HG02610 (cell line): ENCODE results near the gene TAF15.

Source experiments
- ATAC-seq: cut with Tn5 transposase; IDR thresholded peaks from one replicate; pipeline ENCODE4 v1.9.1; 2021; ENCODE audit warnings: mild to moderate bottlenecking, moderate library complexity; ENCODE audit not compliant: unreplicated experiment

The TAF15 gene

GRCh38 chr17:35808962-35809854, at the start of gene TAF15:
TAF15 (plus strand) TSS chr17:35809484; CDS start chr17:35809570, 86 bp downstream.
- peak; percentile 94 for ATAC-seq

GRCh38 chr17:35760587-35760986, 48.7 kb upstream of the TAF15 start, which contains the start of gene C17orf50:
C17orf50 (plus strand) TSS chr17:35760887; CDS start chr17:35760942, 55 bp downstream.
- ATAC-seq: no peak

GRCh38 chr17:35761601-35762000, 47.7 kb upstream of the TAF15 start:
- ATAC-seq: no peak

GRCh38 chr17:35763767-35764122, 45.5 kb upstream of the TAF15 start:
- ATAC-seq: no peak

GRCh38 chr17:35764123-35764991, 44.9 kb upstream of the TAF15 start:
- ATAC-seq: peak; percentile 83

- no peak for ATAC-seq
Measured at GRCh38 chr17:35765086-35765710, 44.1 kb upstream of the TAF15 start.

- no peak for ATAC-seq
Measured at GRCh38 chr17:35765756-35766488, 43.4 kb upstream of the TAF15 start.

GRCh38 chr17:35766489-35766877, 42.8 kb upstream of the TAF15 start:
- no peak for ATAC-seq

GRCh38 chr17:35766903-35767510, 42.3 kb upstream of the TAF15 start:
- ATAC-seq: no peak

GRCh38 chr17:35768797-35769196, 40.5 kb upstream of the TAF15 start:
- no peak for ATAC-seq

- ATAC-seq: no peak
Measured at GRCh38 chr17:35769895-35770486, 39.3 kb upstream of the TAF15 start.

GRCh38 chr17:35773129-35773528, 36.2 kb upstream of the TAF15 start:
- ATAC-seq: no peak

- ATAC-seq: no peak
Measured at GRCh38 chr17:35773679-35774425, 35.4 kb upstream of the TAF15 start.

- no peak for ATAC-seq
Measured at GRCh38 chr17:35774499-35774898, 34.8 kb upstream of the TAF15 start.

GRCh38 chr17:35775039-35775438, 34.2 kb upstream of the TAF15 start:
- no peak for ATAC-seq

GRCh38 chr17:35775583-35775982, 33.7 kb upstream of the TAF15 start:
- no peak for ATAC-seq

- no peak for ATAC-seq
Measured at GRCh38 chr17:35778641-35779196, 30.6 kb upstream of the TAF15 start.

- no peak for ATAC-seq
Measured at GRCh38 chr17:35780950-35781349, 28.3 kb upstream of the TAF15 start.

GRCh38 chr17:35784895-35785294, 24.4 kb upstream of the TAF15 start:
- ATAC-seq: no peak
